NCI-H128 (cell line): ENCODE measurements around the gene PTPRN2.

ENCODE experiments used
- DNase-seq: peaks from one replicate; lab custom pipeline; 2025; ENCODE audit not compliant: unreplicated experiment; lab: John Stamatoyannopoulos, UW

The PTPRN2 gene

GRCh38 chr7:158015403-158016179, 572.0 kb downstream of the PTPRN2 start:
- no peak for DNase-seq

GRCh38 chr7:158014976-158015375, 572.6 kb downstream of the PTPRN2 start:
- no peak for DNase-seq

GRCh38 chr7:158013085-158013668, 574.4 kb downstream of the PTPRN2 start:
- no peak for DNase-seq

- DNase-seq = no peak
Observed at GRCh38 chr7:158011941-158012340, 575.7 kb downstream of the PTPRN2 start.

- no peak for DNase-seq
Observed at GRCh38 chr7:158010961-158011693, 576.5 kb downstream of the PTPRN2 start.

GRCh38 chr7:158009886-158010285, 577.7 kb downstream of the PTPRN2 start:
- DNase-seq = no peak

- no peak for DNase-seq
Observed at GRCh38 chr7:158008267-158008666, 579.4 kb downstream of the PTPRN2 start.

GRCh38 chr7:158007697-158008257, 579.8 kb downstream of the PTPRN2 start:
- DNase-seq = no peak

GRCh38 chr7:158006841-158007696, 580.6 kb downstream of the PTPRN2 start:
- DNase-seq = no peak

- no peak for DNase-seq
Observed at GRCh38 chr7:158005531-158005930, 582.1 kb downstream of the PTPRN2 start.

GRCh38 chr7:158004123-158004490, 583.5 kb downstream of the PTPRN2 start:
- DNase-seq = no peak

- DNase-seq = no peak
Observed at GRCh38 chr7:158003441-158004122, 584.0 kb downstream of the PTPRN2 start.

- no peak for DNase-seq
Observed at GRCh38 chr7:158002486-158003080, 585.0 kb downstream of the PTPRN2 start.

GRCh38 chr7:158001621-158002320, 585.9 kb downstream of the PTPRN2 start:
- peak; percentile 37 for DNase-seq

- DNase-seq = no peak
Observed at GRCh38 chr7:158001003-158001402, 586.6 kb downstream of the PTPRN2 start.

GRCh38 chr7:158000160-158000559, 587.5 kb downstream of the PTPRN2 start:
- DNase-seq = peak; percentile 64

- DNase-seq = no peak
Observed at GRCh38 chr7:157998884-157999552, 588.6 kb downstream of the PTPRN2 start.

GRCh38 chr7:157997471-157997870, 590.2 kb downstream of the PTPRN2 start:
- DNase-seq = no peak

GRCh38 chr7:157997080-157997440, 590.6 kb downstream of the PTPRN2 start:
- DNase-seq = no peak
